Measurements from ENCODE around the gene INPP5B. TPM values are rescaled to one million over a fixed set of nuclear protein-coding genes. Genes with fewer than 3 reads are reported as not detected.
A peak's percentile ranks its signal among the peaks of the same experiment; 100 is the strongest.
"Not testable (repeated sequence)": the region's sequence is repeated elsewhere in the genome, so short reads cannot be mapped to it uniquely, and the experiment has no call there.

Gene INPP5B
- total RNA-seq: 13.7 TPM
- long read RNA-seq, partial matches to known transcripts: 0 of 3 reads
- long read RNA-seq, other reads (novel, unspliced or antisense): 2 of 3 reads

- DNase-seq (ENCODE audit: low spot score): peak; percentile 95
- intact Hi-C loops (cut with DNase I): loop anchor here (5.0 kb wide), 3 partner anchors 40 to 255 kb away; partner anchors contain the start of genes C1orf122, CDCA8 and YRDC
These were observed at the start of gene INPP5B for GRCh38 chr1:37946703-37947360. TSS of gene INPP5B (minus strand) at chr1:37947053. CDS start at chr1:37946308, 745 bp downstream.

GRCh38 chr1:37995751-37996345 lies 49.0 kb upstream of the INPP5B start:
- intact Hi-C loops (cut with DNase I): no loop called here
- peak; percentile 79 for DNase-seq (ENCODE audit: low spot score)

GRCh38 chr1:37994886-37995566 lies 48.2 kb upstream of the INPP5B start:
- DNase-seq (ENCODE audit: low spot score): no peak
- intact Hi-C loops (cut with DNase I): no loop called here

- intact Hi-C loops (cut with DNase I): loop anchor here (5.0 kb wide), 1 partner anchor 42 kb away; the partner anchor contains the start of gene INPP5B
- no peak for DNase-seq (ENCODE audit: low spot score)
These were observed 42.6 kb upstream of the INPP5B start for GRCh38 chr1:37989361-37989930.

GRCh38 chr1:37987679-37988078 lies 40.8 kb upstream of the INPP5B start:
- intact Hi-C loops (cut with DNase I): loop anchor here (5.0 kb wide), 1 partner anchor 40 kb away; the partner anchor contains the start of gene INPP5B
- DNase-seq (ENCODE audit: low spot score): no peak

- intact Hi-C loops (cut with DNase I): no loop called here
- DNase-seq (ENCODE audit: low spot score): no peak
These were observed 36.7 kb upstream of the INPP5B start for GRCh38 chr1:37983546-37983945.

- no peak for DNase-seq (ENCODE audit: low spot score)
- intact Hi-C loops (cut with DNase I): loop anchor here (10.0 kb wide), 1 partner anchor 174 kb away; the partner anchor contains the start of genes C1orf122 and YRDC
These were observed 31.7 kb upstream of the INPP5B start for GRCh38 chr1:37978541-37978940.

GRCh38 chr1:37975083-37975482 lies 28.2 kb upstream of the INPP5B start:
- DNase-seq (ENCODE audit: low spot score): not testable (repeated sequence)
- intact Hi-C loops (cut with DNase I): loop anchor here (10.0 kb wide), 1 partner anchor 170 kb away; the partner anchor contains the start of genes C1orf122 and YRDC

- no peak for DNase-seq (ENCODE audit: low spot score)
- intact Hi-C loops (cut with DNase I): loop anchor here (10.0 kb wide), 1 partner anchor 170 kb away; the partner anchor contains the start of genes C1orf122 and YRDC
These were observed 27.7 kb upstream of the INPP5B start for GRCh38 chr1:37974567-37974966.

GRCh38 chr1:37973684-37974083 lies 26.8 kb upstream of the INPP5B start:
- intact Hi-C loops (cut with DNase I): loop anchor here (10.0 kb wide), 1 partner anchor 169 kb away; the partner anchor contains the start of genes C1orf122 and YRDC
- DNase-seq (ENCODE audit: low spot score): not testable (repeated sequence)

GRCh38 chr1:37965301-37965700 lies 18.4 kb upstream of the INPP5B start:
- no peak for DNase-seq (ENCODE audit: low spot score)
- intact Hi-C loops (cut with DNase I): no loop called here

GRCh38 chr1:37964106-37964505 lies 17.3 kb upstream of the INPP5B start:
- DNase-seq (ENCODE audit: low spot score); intact Hi-C loops (cut with DNase I): not testable (repeated sequence)

- intact Hi-C loops (cut with DNase I): no loop called here
These were observed 11.8 kb upstream of the INPP5B start for GRCh38 chr1:37958690-37959089.

GRCh38 chr1:37955685-37956084 lies 8.8 kb upstream of the INPP5B start:
- no peak for DNase-seq (ENCODE audit: low spot score)
- intact Hi-C loops (cut with DNase I): no loop called here

More at GRCh38 chr1:37958690-37959089, 11.8 kb upstream of the INPP5B start:
- no peak for DNase-seq (ENCODE audit: low spot score)

GRCh38 chr1:37954316-37954971 lies 7.6 kb upstream of the INPP5B start:
- DNase-seq (ENCODE audit: low spot score): no peak
- intact Hi-C loops (cut with DNase I): no loop called here

- intact Hi-C loops (cut with DNase I): no loop called here
- DNase-seq (ENCODE audit: low spot score): no peak
These were observed 5.9 kb upstream of the INPP5B start for GRCh38 chr1:37952738-37953137.

GRCh38 chr1:37951783-37952624 lies 5.2 kb upstream of the INPP5B start:
- peak; percentile 35 for DNase-seq (ENCODE audit: low spot score)
- intact Hi-C loops (cut with DNase I): no loop called here

GRCh38 chr1:37951041-37951782 lies 4.4 kb upstream of the INPP5B start:
- intact Hi-C loops (cut with DNase I): no loop called here
- DNase-seq (ENCODE audit: low spot score): peak; percentile 56
